Natural killer cell (primary cell): ENCODE data around the gene C6orf62. TPM values are rescaled to one million over a fixed set of nuclear protein-coding genes. Genes with fewer than 3 reads are reported as not detected.
"Not testable (repeated sequence)": the region's sequence is repeated elsewhere in the genome, so short reads cannot be mapped to it uniquely, and the experiment has no call there.

ENCODE experiments used
- ATAC-seq, 3 donors: fragments of 150-1000 bp in 2 of 3; fragments of 200-7000 bp in 1 of 3; cut with Tn5 transposase; 1 replicate in 1 of 3; 2 replicates in 2 of 3; pipeline ENCODE4 v1.10.0; 2021; ENCODE audit warnings: mild to moderate bottlenecking in 2 of 3, moderate library complexity in 2 of 3
- DNase-seq, 2 donors: peaks; one replicate each; pipeline versions ENCODE4 v3.0.0 to v3.0.0-alpha.2; 2013 to 2021; ENCODE audit warnings: mixed read lengths in 1 of 2
- H3K27ac ChIP-seq: one replicate; pipeline ENCODE4 v1.5.1; 2013; ENCODE audit warnings: mild to moderate bottlenecking, low read length
- H3K27me3 ChIP-seq: one replicate; pipeline ENCODE4 v1.6.1; 2013; ENCODE audit warnings: low read length; ENCODE audit not compliant: control insufficient read depth, insufficient read depth
- H3K36me3 ChIP-seq: one replicate; pipeline ENCODE4 v1.6.1; 2013; ENCODE audit warnings: low read length; ENCODE audit not compliant: control insufficient read depth, insufficient read depth
- H3K4me1 ChIP-seq: one replicate; pipeline ENCODE4 v1.6.1; 2013; ENCODE audit warnings: low read length; ENCODE audit not compliant: control insufficient read depth, insufficient read depth
- H3K4me3 ChIP-seq: one replicate; pipeline ENCODE4 v1.5.1; 2013; ENCODE audit warnings: low read length
- H3K9me3 ChIP-seq: one replicate; pipeline ENCODE4 v1.6.1; 2013; ENCODE audit warnings: low read length; ENCODE audit not compliant: control insufficient read depth, insufficient read depth
- H3K27ac Mint-ChIP-seq, 2 donors: one replicate each; pipeline ENCODE4 v1.8.0; 2022; ENCODE audit warnings: mild to moderate bottlenecking in 2 of 2, mixed read lengths in 2 of 2, moderate library complexity in 1 of 2
- H3K27me3 Mint-ChIP-seq, 2 donors: one replicate each; pipeline ENCODE4 v1.8.0; 2022; ENCODE audit warnings: low read depth in 2 of 2, mixed read lengths in 2 of 2
- H3K36me3 Mint-ChIP-seq: one replicate; pipeline ENCODE4 v1.8.0; 2022; ENCODE audit warnings: mixed read lengths
- H3K4me1 Mint-ChIP-seq, 2 donors: one replicate each; pipeline ENCODE4 v1.8.0; 2022; ENCODE audit warnings: mixed read lengths in 2 of 2
- H3K4me3 Mint-ChIP-seq: one replicate; pipeline ENCODE4 v1.8.0; 2022; ENCODE audit warnings: mild to moderate bottlenecking, moderate library complexity, mixed read lengths
- H3K9me3 Mint-ChIP-seq, 2 donors: one replicate each; pipeline ENCODE4 v1.8.0; 2022; ENCODE audit warnings: mixed read lengths in 2 of 2
- CTCF ChIP-seq: fragments of 200-600 bp; IDR thresholded peaks from one replicate; pipeline ENCODE4 v1.8.0; 2022; ENCODE audit warnings: antibody characterized with exemption
- WGBS: methylation state at CpG from one replicate; pipeline ENCODE4 v1.1.7; 2013; ENCODE audit warnings: missing lambda C conversion rate; ENCODE audit not compliant: insufficient coverage; 5-methylcytosine and 5-hydroxymethylcytosine counted together
- intact Hi-C: fragments of 100-400 bp; cut with micrococcal nuclease; formaldehyde crosslinking; loops from one replicate; pipeline ENCODE4 v1.14.2; 2022
- total RNA-seq, 4 donors: library from RNA; stranded (reverse); fragments of 120-200 nt in 1 of 4; gene quantifications; one replicate each; pipeline versions ENCODE4 v1.2.3 to v1.2.4, GENCODE V29; 2013 to 2022

The C6orf62 gene
- total RNA-seq, 3 donors from 2014 or later (not counting 1 experiment from before 2014, with no cell fraction given), result 129 to 163 (median 130) TPM

GRCh38 chr6:24668997-24669361, 50.0 kb downstream of the C6orf62 start:
- no peak overlapping the region for H3K4me3 ChIP-seq
- no peak for ATAC-seq

GRCh38 chr6:24668066-24668996, 50.6 kb downstream of the C6orf62 start:
- peak overlapping the region; percentile 17 for H3K4me3 Mint-ChIP-seq
- not testable (repeated sequence) for H3K27ac ChIP-seq, ATAC-seq, H3K27me3 ChIP-seq, H3K9me3 ChIP-seq, H3K4me3 ChIP-seq, H3K36me3 Mint-ChIP-seq, H3K27me3 Mint-ChIP-seq, H3K36me3 ChIP-seq, H3K9me3 Mint-ChIP-seq
- DNase-seq, result peak in 1 of 2 donors; percentile 6
- intact Hi-C loops, result loop anchor here (10.0 kb wide), 1 partner anchor 106 kb away; the partner anchor contains the start of gene GMNN
- peaks cover 21% of the 10 kb centered on the region for H3K4me1 ChIP-seq
- peak overlapping the region; percentile 12 to 45 for H3K27ac Mint-ChIP-seq
- WGBS, result 94% methylated on average over 17 of the region's 18 CpGs
- H3K4me1 Mint-ChIP-seq, result peaks cover 50 to 52% of the 10 kb centered on the region in 2 donors

More at GRCh38 chr6:24668997-24669361, 50.0 kb downstream of the C6orf62 start:
- Mint-ChIP-seq H3K27me3 (no peaks in the 10 kb centered on the region), H3K4me3 (no peak overlapping the region), H3K4me1 (peaks cover 43 to 45% of the 10 kb centered on the region in 2 donors), H3K36me3 (no peaks in the 10 kb centered on the region), H3K27ac (peak overlapping the region; percentile 12 to 45), H3K9me3 (no peaks in the 10 kb centered on the region)
- no peak for DNase-seq
- intact Hi-C loops, result loop anchor here (10.0 kb wide), 1 partner anchor 106 kb away; the partner anchor contains the start of gene GMNN
- WGBS, result 99% methylated on average over 9 of the region's 9 CpGs
- peaks cover 21% of the 10 kb centered on the region for H3K4me1 ChIP-seq
- TF ChIP-seq CTCF, result no peak
- H3K36me3 ChIP-seq, result peaks cover 2% of the 10 kb centered on the region
- H3K27me3 ChIP-seq, result no peaks in the 10 kb centered on the region
- H3K27ac ChIP-seq, result no peak overlapping the region
- H3K9me3 ChIP-seq, result no peaks in the 10 kb centered on the region

GRCh38 chr6:24667378-24667803, 51.6 kb downstream of the C6orf62 start:
- H3K27me3 Mint-ChIP-seq, result no peaks in the 10 kb centered on the region
- 2% methylated on average over 6 of the region's 9 CpGs for WGBS
- Histone ChIP-seq H3K36me3 (peaks cover 14% of the 10 kb centered on the region), H3K4me1 (peaks cover 21% of the 10 kb centered on the region), H3K4me3 (peak overlapping the region; percentile 95), H3K27ac (peak overlapping the region; percentile 86), H3K27me3 (no peaks in the 10 kb centered on the region), H3K9me3 (no peaks in the 10 kb centered on the region)
- peaks cover 58 to 60% of the 10 kb centered on the region in 2 donors for H3K4me1 Mint-ChIP-seq
- H3K4me3 Mint-ChIP-seq, result peak overlapping the region; percentile 98
- intact Hi-C loops, result loop anchor here (1.0 to 10.0 kb wide), 3 partner anchors 22 to 107 kb away; partner anchors contain the start of genes C6orf62 and GMNN
- H3K9me3 Mint-ChIP-seq, result no peaks in the 10 kb centered on the region
- DNase-seq (no peak), ATAC-seq (no peak)
- TF ChIP-seq CTCF, result no peak
- no peaks in the 10 kb centered on the region for H3K36me3 Mint-ChIP-seq
- H3K27ac Mint-ChIP-seq, result peak overlapping the region; percentile 96 to 98
